ENCODE measurements around the gene SELENOW.
A peak's percentile ranks its signal among the peaks of the same experiment; 100 is the strongest.

SELENOW gene

DNA sequence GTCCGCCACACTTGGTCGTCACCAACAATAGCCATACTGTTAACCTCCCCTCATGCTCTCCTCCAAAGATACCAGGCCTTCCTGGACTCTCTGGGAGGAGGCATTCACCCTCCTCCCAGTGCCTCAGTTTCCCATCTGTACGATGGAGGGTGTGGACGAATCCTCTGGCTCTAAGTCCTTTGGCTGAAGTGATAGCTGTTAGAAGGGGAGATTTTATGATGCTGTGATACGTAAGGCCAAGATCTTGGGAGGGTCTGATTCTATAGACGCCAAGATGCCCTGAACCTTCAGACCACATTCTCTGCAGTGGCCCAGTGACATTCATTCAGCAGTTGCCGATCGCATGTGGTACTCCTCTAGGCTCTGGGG lies 48.0 kb upstream of the SELENOW start:
- H3K4me1 ChIP-seq (ENCODE audit: insufficient read depth, low read length, poor library complexity, severe bottlenecking), result peaks cover 20% of the 10 kb centered on the region
- peak overlapping the region; percentile 98 for H3K4me2 ChIP-seq (ENCODE audit: low read depth, low read length, poor library complexity, severe bottlenecking)
- peak overlapping the region; percentile 17 for H3K9ac ChIP-seq (ENCODE audit: low read depth, low read length, poor library complexity, severe bottlenecking)
- peaks cover 3% of the 10 kb centered on the region; the same call in 1 of the 2 replicates for H3F3A ChIP-seq (ENCODE audit: low read depth)
- H3K9me3 ChIP-seq (ENCODE audit: insufficient read depth, low read depth, low read length), result no peaks in the 10 kb centered on the region
- H2AFZ ChIP-seq (ENCODE audit: low read length), result peak overlapping the region; percentile 62
- no peaks in the 10 kb centered on the region for H3K9me2 ChIP-seq (replicated peaks; ENCODE audit: low read depth, low read length)
- TF ChIP-seq CTCF (conservative IDR thresholded peaks at IDR 0.05; ENCODE audit: low read length) (no peak), EZH2phosphoT487 (IDR thresholded peaks at IDR 0.05; ENCODE audit: borderline replicate concordance) (no peak)
- 0 out of 2 replicates have a peak, but pooled peaks cover 3% of the 10 kb centered on the region for H3K79me2 ChIP-seq (ENCODE audit: insufficient read depth, low read length)
- no peaks in the 10 kb centered on the region for H3K36me3 ChIP-seq (ENCODE audit: insufficient read depth, low read length)
- no peaks in the 10 kb centered on the region for H3K27me3 ChIP-seq (ENCODE audit: insufficient read depth, low read length, poor library complexity, severe bottlenecking)
- H3K4me3 ChIP-seq (ENCODE audit: low read length, poor library complexity, severe bottlenecking), result peak overlapping the region; percentile 79
- H4K20me1 ChIP-seq (ENCODE audit: insufficient read depth, low read length, poor library complexity, severe bottlenecking), result no peaks in the 10 kb centered on the region

GRCh38 chr19:47730910-47731309 lies 47.6 kb upstream of the SELENOW start:
- Histone ChIP-seq H3K4me1 (ENCODE audit: insufficient read depth, low read length, poor library complexity, severe bottlenecking) (peaks cover 20% of the 10 kb centered on the region), H3K27me3 (ENCODE audit: insufficient read depth, low read length, poor library complexity, severe bottlenecking) (no peaks in the 10 kb centered on the region), H3F3A (ENCODE audit: low read depth) (peaks cover 3% of the 10 kb centered on the region; the same call in 1 of the 2 replicates), H3K9me3 (ENCODE audit: insufficient read depth, low read depth, low read length) (no peaks in the 10 kb centered on the region), H3K79me2 (ENCODE audit: insufficient read depth, low read length) (0 out of 2 replicates have a peak, but pooled peaks cover 3% of the 10 kb centered on the region), H3K9me2 (replicated peaks; ENCODE audit: low read depth, low read length) (no peaks in the 10 kb centered on the region), H3K4me3 (ENCODE audit: low read length, poor library complexity, severe bottlenecking) (no peak overlapping the region), H4K20me1 (ENCODE audit: insufficient read depth, low read length, poor library complexity, severe bottlenecking) (no peaks in the 10 kb centered on the region), H2AFZ (ENCODE audit: low read length) (no peak overlapping the region), H3K36me3 (ENCODE audit: insufficient read depth, low read length) (no peaks in the 10 kb centered on the region), H3K9ac (ENCODE audit: low read depth, low read length, poor library complexity, severe bottlenecking) (peak overlapping the region; percentile 17), H3K4me2 (ENCODE audit: low read depth, low read length, poor library complexity, severe bottlenecking) (peak overlapping the region; percentile 98)
- no peak for TF ChIP-seq CTCF (conservative IDR thresholded peaks at IDR 0.05; ENCODE audit: low read length)
- TF ChIP-seq EZH2phosphoT487 (IDR thresholded peaks at IDR 0.05; ENCODE audit: borderline replicate concordance), result no peak

- no peaks in the 10 kb centered on the region for H3K9me2 ChIP-seq (replicated peaks; ENCODE audit: low read depth, low read length)
- H3F3A ChIP-seq (ENCODE audit: low read depth), result no peaks in the 10 kb centered on the region
- H3K4me1 ChIP-seq (ENCODE audit: insufficient read depth, low read length, poor library complexity, severe bottlenecking), result peaks cover 8% of the 10 kb centered on the region
- H3K36me3 ChIP-seq (ENCODE audit: insufficient read depth, low read length), result no peaks in the 10 kb centered on the region
- H2AFZ ChIP-seq (ENCODE audit: low read length), result no peak overlapping the region
- no peak overlapping the region for H3K4me2 ChIP-seq (ENCODE audit: low read depth, low read length, poor library complexity, severe bottlenecking)
- no peaks in the 10 kb centered on the region for H4K20me1 ChIP-seq (ENCODE audit: insufficient read depth, low read length, poor library complexity, severe bottlenecking)
- TF ChIP-seq CTCF (conservative IDR thresholded peaks at IDR 0.05; ENCODE audit: low read length) (no peak), EZH2phosphoT487 (IDR thresholded peaks at IDR 0.05; ENCODE audit: borderline replicate concordance) (no peak)
- no peaks in the 10 kb centered on the region for H3K27me3 ChIP-seq (ENCODE audit: insufficient read depth, low read length, poor library complexity, severe bottlenecking)
- H3K9ac ChIP-seq (ENCODE audit: low read depth, low read length, poor library complexity, severe bottlenecking), result no peak overlapping the region
- no peak overlapping the region for H3K4me3 ChIP-seq (ENCODE audit: low read length, poor library complexity, severe bottlenecking)
- H3K9me3 ChIP-seq (ENCODE audit: insufficient read depth, low read depth, low read length), result no peaks in the 10 kb centered on the region
- no peaks in the 10 kb centered on the region for H3K79me2 ChIP-seq (ENCODE audit: insufficient read depth, low read length)
These were observed 43.4 kb upstream of the SELENOW start for GRCh38 chr19:47735131-47735530.

Data from Loucy (cell line).